Purkinje cell (primary cell): Measurements from ENCODE around the gene RAB13. TPM values are rescaled to one million over a fixed set of nuclear protein-coding genes. Genes with fewer than 3 reads are reported as not detected.

Source experiments
- polyA plus RNA-seq: library from polyadenylated mRNA; unstranded; fragments of >200 nt; fragmentation: Nextera tagmentation; gene quantifications from 2 replicates; pipeline ENCODE4 v1.2.1, GENCODE V29; 2014

The RAB13 gene
- polyA plus RNA-seq, result 2.4 and 2.9 TPM in 2 replicates

GRCh38 chr1:153985941-153986761 is at the start of gene RAB13:
Gene RAB13 (minus strand): TSS chr1:153986339. CDS start chr1:153986236, 103 bp downstream.

DNA sequence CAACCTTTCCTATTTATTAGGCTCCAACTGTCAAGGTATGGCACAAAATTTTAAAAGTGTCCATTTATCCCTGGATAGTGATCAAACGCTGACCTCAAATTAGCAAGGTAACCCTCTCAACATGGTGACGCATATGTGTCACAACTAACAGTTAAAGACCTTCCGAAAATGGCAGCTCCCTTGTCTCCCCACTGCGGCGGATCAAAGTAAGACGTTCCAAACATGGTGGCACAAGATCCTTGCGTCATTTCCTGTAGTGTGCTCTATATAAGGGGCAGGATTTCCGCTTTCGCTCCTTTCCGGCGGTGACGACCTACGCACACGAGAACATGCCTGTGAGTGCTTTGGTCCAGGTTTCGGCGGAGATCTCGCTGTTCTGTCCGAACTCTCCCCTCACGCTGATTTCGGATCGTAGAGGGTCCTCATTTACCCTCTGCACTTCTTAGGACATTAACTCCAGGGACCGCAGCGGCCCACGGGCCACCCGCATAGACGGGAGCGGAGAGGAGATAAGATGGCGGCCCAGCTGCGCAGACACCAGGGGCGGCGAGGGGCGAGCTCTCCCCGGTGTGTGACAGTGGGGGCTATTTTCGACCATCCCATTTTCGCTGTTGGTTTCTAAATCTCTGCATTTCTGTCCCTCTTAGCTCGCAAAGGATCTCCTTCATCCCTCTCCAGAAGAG is 4.5 kb upstream of the RAB13 start, which contains the start of gene RPS27:
RPS27 (plus strand) TSS at position 295 of the 683 bp plus-strand sequence; CDS start at position 330, 35 bp downstream.

DNA sequence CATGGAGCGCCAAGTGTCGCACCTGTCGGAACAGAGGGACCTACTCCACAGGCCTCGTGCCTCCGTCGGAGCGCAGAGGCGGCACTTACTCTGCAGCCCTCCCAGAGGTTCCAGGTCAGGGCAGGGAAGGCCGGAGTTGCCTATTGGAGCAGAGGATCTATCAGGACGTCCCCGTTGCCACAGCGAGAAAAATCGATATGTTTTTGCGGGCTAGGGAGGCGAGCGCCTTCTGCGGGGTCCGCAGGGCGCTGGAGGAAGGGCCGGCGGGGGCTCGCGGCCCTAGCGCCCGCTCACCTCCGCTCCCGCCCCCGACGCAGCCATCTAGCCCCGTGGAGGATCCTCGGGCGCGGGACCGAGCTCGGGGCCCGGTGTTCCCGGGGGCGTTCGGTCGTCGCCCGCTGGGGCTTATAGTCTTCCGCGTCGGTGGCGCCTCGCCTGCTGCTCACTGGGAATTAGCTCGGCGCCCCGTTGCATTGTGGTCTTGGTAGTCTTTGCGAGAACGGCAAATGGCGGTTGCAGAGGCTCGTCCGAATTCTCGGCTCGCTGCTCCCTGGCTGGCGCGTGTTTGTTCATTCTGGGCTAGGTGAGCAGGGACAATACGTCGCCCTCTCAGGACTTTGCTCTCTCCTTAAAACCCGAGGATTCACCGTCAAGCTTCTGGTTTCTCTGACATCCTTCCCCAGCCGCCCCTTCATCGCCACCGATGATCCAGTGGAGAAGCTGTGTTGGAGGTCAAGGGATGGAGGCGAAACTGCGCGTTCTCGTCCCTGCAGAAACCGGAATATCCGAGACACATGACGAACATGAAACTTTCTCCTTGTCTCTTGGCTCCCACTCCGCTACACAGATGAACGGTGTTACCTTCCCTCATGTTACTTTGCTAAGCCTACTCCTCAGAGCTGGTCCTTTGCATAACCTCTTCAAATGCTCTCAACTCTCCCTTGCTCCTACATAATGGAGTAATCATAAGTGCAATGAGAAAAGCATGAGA is 8.6 kb downstream of the RAB13 start, which contains the start of gene JTB:
JTB (minus strand) TSS at position 425 of the 991 bp plus-strand sequence; CDS start at position 3, 422 bp downstream.

DNA sequence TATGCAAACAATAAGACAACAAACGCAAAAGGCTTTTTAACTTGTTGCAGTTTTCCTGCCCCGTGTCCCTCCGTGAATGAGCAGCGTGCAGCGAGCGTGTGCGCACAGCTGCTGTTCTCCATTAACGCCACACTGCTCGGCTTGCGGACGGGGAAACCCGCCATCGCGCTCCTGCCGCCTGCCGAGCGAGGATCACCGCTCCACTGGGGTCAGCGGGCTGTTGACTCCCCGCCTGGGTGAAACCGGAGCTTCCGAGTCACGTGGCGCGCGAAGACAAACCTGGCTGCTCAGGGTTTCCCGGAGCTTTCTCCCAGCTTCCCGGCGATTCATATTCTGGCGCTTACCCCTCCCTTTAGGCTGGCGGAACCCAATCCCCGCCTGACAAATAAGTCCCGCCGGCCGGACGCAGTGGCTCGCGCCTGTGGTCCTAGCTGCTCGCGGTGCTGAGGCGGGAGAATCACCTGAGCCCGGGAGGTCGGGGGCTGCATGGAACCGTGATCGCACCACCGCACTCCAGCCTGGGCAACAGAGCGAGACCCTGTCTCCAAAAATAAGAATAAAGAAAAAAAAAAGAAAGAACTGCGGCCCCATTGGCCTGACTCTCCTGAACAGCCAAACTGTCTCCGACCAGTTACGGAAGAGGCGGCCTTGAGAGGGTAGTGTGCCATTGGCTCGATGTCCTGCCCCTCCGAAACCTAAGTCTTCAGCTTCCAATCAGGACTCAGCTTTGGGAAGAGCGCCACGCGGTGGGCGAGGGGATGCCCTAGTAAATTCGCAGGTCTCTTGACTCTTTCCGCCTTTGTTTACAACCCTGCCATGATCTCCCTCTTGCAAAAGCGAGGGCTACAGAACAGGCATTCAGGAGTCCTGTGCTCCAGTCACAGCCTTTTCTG is 18.8 kb downstream of the RAB13 start, which contains the start of gene CREB3L4:
CREB3L4 (plus strand) TSS at position 796 of the 893 bp plus-strand sequence. CDS start 624 bp downstream, outside the sequence.

DNA sequence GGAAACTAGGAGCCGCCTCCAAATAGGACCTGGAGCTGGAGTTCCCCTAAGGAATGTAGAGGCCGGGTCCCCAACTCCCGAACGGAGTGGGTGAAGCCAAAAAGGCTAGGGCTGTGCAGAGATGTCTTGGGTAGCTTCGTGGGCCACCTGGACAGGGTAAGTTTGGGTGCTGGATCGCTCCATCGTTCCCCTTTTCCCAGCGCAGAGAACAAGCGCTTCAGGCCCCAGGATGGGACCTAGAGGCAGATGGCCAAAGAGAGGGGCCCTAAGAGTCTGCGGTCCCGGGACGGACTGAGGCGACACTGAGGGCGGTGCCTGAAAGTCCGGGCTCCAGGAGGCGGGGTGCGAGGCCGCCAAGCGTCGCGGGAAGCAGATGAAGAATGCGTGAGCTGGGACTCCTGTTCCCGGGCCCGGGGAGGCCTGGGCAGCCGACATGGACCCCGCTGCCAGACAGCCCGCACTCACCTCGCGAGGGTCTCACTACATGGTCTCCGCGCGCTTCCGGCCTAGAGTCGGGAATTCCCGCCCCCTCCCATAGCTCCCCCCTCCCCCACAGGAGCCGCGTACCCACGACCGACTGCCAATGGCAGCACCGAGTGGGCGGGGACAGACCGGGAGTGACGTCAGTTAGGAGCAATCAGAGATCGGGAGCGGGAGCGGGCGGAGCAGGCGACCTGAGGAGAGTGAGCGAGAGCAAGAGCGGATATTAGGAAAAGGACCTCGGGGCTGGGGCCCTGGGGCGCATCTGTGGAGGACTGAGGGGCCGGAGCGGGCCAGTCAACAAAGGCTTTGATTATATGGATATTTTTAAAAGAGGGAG is 22.9 kb downstream of the RAB13 start, which contains the start of gene SLC39A1:
SLC39A1 (minus strand) TSS at position 508 of the 820 bp plus-strand sequence. CDS start 822 bp downstream, outside the sequence.

DNA sequence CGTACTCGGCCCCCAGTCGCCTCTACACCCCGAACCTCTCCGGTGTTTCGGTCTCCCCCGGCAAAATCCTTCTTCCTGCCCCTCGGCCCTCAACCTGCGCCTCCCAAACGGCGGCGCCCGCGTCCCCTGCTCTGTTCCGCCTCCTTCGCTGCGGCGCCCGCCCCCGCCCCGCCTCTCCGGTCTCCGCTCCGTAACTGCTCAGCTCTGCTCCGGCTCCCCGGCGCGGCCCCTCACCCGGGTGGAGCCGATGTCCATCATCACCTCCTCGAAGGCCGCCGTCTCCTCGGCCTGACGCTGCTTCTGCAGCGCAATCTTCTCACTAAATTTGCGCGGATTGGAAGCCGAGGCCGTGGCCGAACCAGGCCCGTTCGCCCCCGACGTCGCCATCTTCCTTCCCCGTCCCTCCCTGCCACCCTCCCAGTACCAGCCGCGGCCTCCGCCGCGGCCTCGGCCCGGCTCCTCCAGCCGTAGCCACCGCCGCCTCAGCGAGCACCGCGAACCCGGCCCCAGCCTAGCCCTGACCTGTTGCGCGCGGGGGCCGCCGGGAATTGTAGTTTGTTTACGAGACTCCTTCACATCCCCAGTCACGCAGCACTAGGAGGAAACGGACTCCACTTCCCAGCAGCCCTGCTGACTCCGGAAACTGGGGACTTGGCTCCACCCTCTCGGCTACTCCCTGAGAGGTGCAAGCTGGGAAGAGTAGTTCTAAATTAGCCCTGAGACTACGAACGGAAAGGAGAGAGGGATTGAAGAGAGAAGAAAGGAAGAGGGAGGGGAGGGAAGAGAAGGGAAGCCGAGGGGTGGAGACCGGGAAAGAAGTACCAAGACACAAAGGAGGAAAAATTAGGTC is 27.8 kb downstream of the RAB13 start, which contains the start of gene CRTC2:
CRTC2 (minus strand) TSS at position 502 of the 850 bp plus-strand sequence; CDS start at position 387, 115 bp downstream.

DNA sequence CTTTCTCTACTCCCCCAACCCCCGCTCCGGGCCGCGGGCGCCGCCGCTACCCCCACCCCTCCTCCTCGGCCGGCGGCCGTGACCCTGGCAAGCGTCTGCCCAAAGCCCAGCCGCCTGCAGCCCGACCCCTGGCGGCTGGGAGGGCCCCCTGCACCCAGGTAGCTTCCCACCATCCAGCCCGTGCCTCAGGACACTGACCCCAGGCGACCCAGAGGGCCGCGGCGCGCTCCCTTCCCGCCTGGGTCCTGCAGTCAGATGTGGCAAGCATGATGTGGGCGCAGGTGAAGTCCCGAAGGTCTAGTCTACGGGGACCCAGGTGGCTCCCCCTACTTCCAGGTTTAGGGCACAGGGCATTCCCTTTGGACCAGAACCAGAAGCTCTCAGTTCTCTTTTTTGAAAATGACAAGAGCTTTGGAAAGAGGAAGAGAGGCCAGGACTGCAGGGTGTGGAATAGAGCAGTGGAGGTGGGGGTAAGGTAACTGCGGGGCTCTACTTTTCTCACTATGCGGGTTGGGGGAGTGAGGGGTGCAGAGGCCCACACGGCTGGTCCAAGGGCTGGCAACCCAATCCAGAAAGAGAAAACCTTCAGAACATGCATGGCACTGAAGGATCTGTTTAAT is 39.4 kb downstream of the RAB13 start, which contains the start of gene DENND4B:
DENND4B (minus strand) TSS at position 97 of the 620 bp plus-strand sequence. CDS start 2,344 bp downstream, outside the sequence.

Other genes starting within 250 kb of the RAB13 start
- gene SLC27A3, start 210.9 kb downstream of the RAB13 start, polyA plus RNA-seq, result 1.2 and 5.0 TPM in 2 replicates
- 6.8 and 10.9 TPM in 2 replicates for gene GATAD2B, start 63.4 kb downstream of the RAB13 start, polyA plus RNA-seq
- 4.2 and 4.7 TPM in 2 replicates for gene DENND4B, start 39.6 kb downstream of the RAB13 start, polyA plus RNA-seq
- 1.9 and 2.2 TPM in 2 replicates for gene CRTC2, start 27.7 kb downstream of the RAB13 start, polyA plus RNA-seq
- gene SLC39A1, start 22.8 kb downstream of the RAB13 start, polyA plus RNA-seq, result 4.4 and 10.6 TPM in 2 replicates
- gene CREB3L4, start 18.4 kb downstream of the RAB13 start, polyA plus RNA-seq, result 0.57 and 1.4 TPM in 2 replicates
- gene JTB, start 8.7 kb downstream of the RAB13 start, polyA plus RNA-seq, result 80.0 and 112 TPM in 2 replicates
- gene RPS27, start 4.4 kb upstream of the RAB13 start, polyA plus RNA-seq, result 1,044 and 1,179 TPM in 2 replicates
- 0.11 and 0.27 TPM in 2 replicates for gene NUP210L, start 168.7 kb upstream of the RAB13 start, polyA plus RNA-seq
- 83.3 and 111 TPM in 2 replicates for gene TPM3, start 205.8 kb upstream of the RAB13 start, polyA plus RNA-seq
- gene CFAP141, start 220.0 kb upstream of the RAB13 start, polyA plus RNA-seq, result not detected in 2 replicates
- 32.3 and 44.5 TPM in 2 replicates for gene UBAP2L, start 234.6 kb upstream of the RAB13 start, polyA plus RNA-seq